HepG2 (cell line): ENCODE data around the gene LARP1. TPM values are rescaled to one million over a fixed set of nuclear protein-coding genes. Genes with fewer than 3 reads are reported as not detected.

Experiments
- CBX5 ChIP-seq: sonication (generic); formaldehyde crosslinking; IDR thresholded peaks from 2 replicates; pipeline ENCODE4 v1.4.0; 2020; ENCODE audit warnings: missing genetic modification reagents, borderline replicate concordance
- EP300 ChIP-seq, 3 experiments: sonication (generic) in 1 of 3; formaldehyde crosslinking in 1 of 3; IDR thresholded peaks; 2 replicates each; pipeline versions ENCODE4 v1.5.1 to v1.6.1; 2011 to 2020; ENCODE audit warnings: low read depth in 2 of 3, low read length in 2 of 3, borderline replicate concordance in 1 of 3, improper control_type of control experiment in 1 of 3, mild to moderate bottlenecking in 1 of 3, missing genetic modification reagents in 1 of 3, moderate library complexity in 1 of 3
- GFI1 ChIP-seq: sonication (generic); formaldehyde crosslinking; IDR thresholded peaks from 2 replicates; pipeline ENCODE4 v1.5.0; 2020; ENCODE audit warnings: missing genetic modification reagents, mild to moderate bottlenecking, borderline replicate concordance
- IRF9 ChIP-seq: sonication (generic); formaldehyde crosslinking; IDR thresholded peaks from 2 replicates; pipeline ENCODE4 v1.8.0; 2022; ENCODE audit warnings: missing genetic modification reagents, mild to moderate bottlenecking, borderline replicate concordance
- KDM5A ChIP-seq: fragments of 200-600 bp; sonication (generic); IDR thresholded peaks from 2 replicates; pipeline ENCODE4 v1.7.0; 2018; ENCODE audit warnings: antibody characterized with exemption, mild to moderate bottlenecking, low read length, borderline replicate concordance
- NCOA1 ChIP-seq: sonication (generic); formaldehyde crosslinking; IDR thresholded peaks from 2 replicates; pipeline ENCODE4 v1.9.0; 2021; ENCODE audit warnings: missing genetic modification reagents
- NFE2L2 ChIP-seq: fragments of 150-350 bp; IDR thresholded peaks from 2 replicates; pipeline ENCODE4 v1.6.1; 2014; ENCODE audit warnings: low read length
- SALL1 ChIP-seq: sonication (generic); formaldehyde crosslinking; IDR thresholded peaks from 2 replicates; pipeline ENCODE4 v1.8.0; 2022; ENCODE audit warnings: mild to moderate bottlenecking, missing genetic modification reagents
- SMARCE1 ChIP-seq: fragments of 450-650 bp; IDR thresholded peaks from 2 replicates; pipeline ENCODE4 v1.6.1; 2017; ENCODE audit warnings: borderline replicate concordance
- SNAI1 ChIP-seq: sonication (generic); formaldehyde crosslinking; IDR thresholded peaks from 2 replicates; pipeline ENCODE4 v1.5.0; 2020; ENCODE audit warnings: mild to moderate bottlenecking, missing genetic modification reagents, borderline replicate concordance
- THYN1 ChIP-seq: sonication (generic); formaldehyde crosslinking; IDR thresholded peaks from 2 replicates; pipeline ENCODE4 v1.8.1; 2023; ENCODE audit warnings: low read depth, mild to moderate bottlenecking, moderate library complexity, missing genetic modification reagents, borderline replicate concordance
- U2AF2 ChIP-seq: fragments of 200-400 bp; formaldehyde crosslinking; IDR thresholded peaks from 2 replicates; pipeline ENCODE4 v1.6.1; 2017; ENCODE audit warnings: low read depth, mild to moderate bottlenecking, low read length
- ZNF20 ChIP-seq: sonication (generic); formaldehyde crosslinking; IDR thresholded peaks from 2 replicates; pipeline ENCODE4 v1.4.0; 2020; ENCODE audit warnings: mild to moderate bottlenecking, moderate library complexity, missing genetic modification reagents
- ZNF253 ChIP-seq: sonication (generic); formaldehyde crosslinking; IDR thresholded peaks from 2 replicates; pipeline ENCODE4 v1.8.0; 2022; ENCODE audit warnings: mild to moderate bottlenecking, missing genetic modification reagents, borderline replicate concordance
- ZNF276 ChIP-seq: sonication (generic); formaldehyde crosslinking; IDR thresholded peaks from 2 replicates; pipeline ENCODE4 v1.4.0; 2020; ENCODE audit warnings: mild to moderate bottlenecking, low read depth, missing genetic modification reagents
- ZNF326 ChIP-seq: sonication (generic); formaldehyde crosslinking; IDR thresholded peaks from 2 replicates; pipeline ENCODE4 v1.4.0; 2020; ENCODE audit warnings: missing genetic modification reagents, borderline replicate concordance
- ZNF446 ChIP-seq: sonication (generic); formaldehyde crosslinking; IDR thresholded peaks from 2 replicates; pipeline ENCODE4 v1.5.0; 2020; ENCODE audit warnings: mild to moderate bottlenecking, missing genetic modification reagents
- ZNF451 ChIP-seq: sonication (generic); formaldehyde crosslinking; IDR thresholded peaks from 2 replicates; pipeline ENCODE4 v1.5.0; 2020; ENCODE audit warnings: mild to moderate bottlenecking, missing genetic modification reagents
- ZNF484 ChIP-seq: sonication (generic); formaldehyde crosslinking; IDR thresholded peaks from 2 replicates; pipeline ENCODE4 v1.5.1; 2020; ENCODE audit warnings: mild to moderate bottlenecking, low read depth, missing genetic modification reagents, borderline replicate concordance
- ZNF782 ChIP-seq: sonication (generic); formaldehyde crosslinking; IDR thresholded peaks from 2 replicates; pipeline ENCODE4 v1.4.0; 2020; ENCODE audit warnings: missing genetic modification reagents, mild to moderate bottlenecking, borderline replicate concordance
- polyA plus RNA-seq, 8 experiments: library from polyadenylated mRNA; depleted of rRNA in 3 of 8; stranded (reverse) in 7 of 8; unstranded in 1 of 8; fragments of >200 nt; fragmentation: Illumina TruSeq in 4 of 8; extraction: Trizol in 4 of 8; gene quantifications; 2 replicates each; pipeline versions ENCODE4 v1.2.1 to v1.2.3, GENCODE V29; 2011 to 2016; ENCODE audit warnings: low read depth in 4 of 8, missing spikeins in 1 of 8, mixed read lengths in 1 of 8; ENCODE audit not compliant: insufficient read depth in 1 of 8
- total RNA-seq, 5 experiments: library from RNA; depleted of rRNA; stranded (reverse); fragments of >200 nt; fragmentation: Illumina TruSeq; extraction: Trizol; gene quantifications; 2 replicates each; pipeline ENCODE4 v1.2.3, GENCODE V29; 2016; ENCODE audit warnings: low read depth in 1 of 5
- TF ChIP-seq, protein P1 (sequence below): sonication (generic); formaldehyde crosslinking; IDR thresholded peaks from 2 replicates; pipeline ENCODE4 v1.5.0; 2020; ENCODE audit warnings: mild to moderate bottlenecking, missing genetic modification reagents
- TF ChIP-seq, protein P2 (sequence below): sonication (generic); formaldehyde crosslinking; conservative IDR thresholded peaks from 2 replicates; pipeline ENCODE4 v1.8.1; 2023; ENCODE audit warnings: missing genetic modification reagents

LARP1 gene
- total and polyA plus RNA-seq, 2 of the 13 experiments (the other 11 are each of a cell fraction or from before 2014, with no cell fraction given) = 45.2 to 61.4 TPM

GRCh38 chr5:154842689-154843530, 87.7 kb downstream of the LARP1 start (continued):
- TF ChIP-seq ZNF253 (CRISPR knock-in tag) (no peak), SNAI1 (no peak), NFE2L2 (no peak), SMARCE1 (no peak), EP300 (IDR thresholded peaks at IDR 0.05; ENCODE audit: low read depth in 2 of 2, low read length in 2 of 2) (peak in 1 of 2 experiments; percentile 91; a peak in 2 of 4 replicates), EP300 (CRISPR knock-in tag; IDR thresholded peaks at IDR 0.05; ENCODE audit: borderline replicate concordance) (peak; percentile 93), ZNF484 (CRISPR knock-in tag) (no peak), CBX5 (CRISPR knock-in tag) (no peak), KDM5A (no peak), ZNF446 (CRISPR knock-in tag) (no peak), ZNF20 (CRISPR knock-in tag) (no peak), ZNF451 (no peak), NCOA1 (CRISPR knock-in tag) (no peak), THYN1 (CRISPR knock-in tag) (no peak), GFI1 (CRISPR knock-in tag) (peak; percentile 84; the same call in 1 of the 2 replicates), ZNF782 (CRISPR knock-in tag) (no peak), ZNF326 (CRISPR knock-in tag) (no peak), IRF9 (no peak), U2AF2 (no peak), SALL1 (CRISPR knock-in tag) (peak; percentile 83; the same call in 1 of the 2 replicates), ZNF276 (CRISPR knock-in tag) (no peak)
- TF ChIP-seq, protein P1, sequence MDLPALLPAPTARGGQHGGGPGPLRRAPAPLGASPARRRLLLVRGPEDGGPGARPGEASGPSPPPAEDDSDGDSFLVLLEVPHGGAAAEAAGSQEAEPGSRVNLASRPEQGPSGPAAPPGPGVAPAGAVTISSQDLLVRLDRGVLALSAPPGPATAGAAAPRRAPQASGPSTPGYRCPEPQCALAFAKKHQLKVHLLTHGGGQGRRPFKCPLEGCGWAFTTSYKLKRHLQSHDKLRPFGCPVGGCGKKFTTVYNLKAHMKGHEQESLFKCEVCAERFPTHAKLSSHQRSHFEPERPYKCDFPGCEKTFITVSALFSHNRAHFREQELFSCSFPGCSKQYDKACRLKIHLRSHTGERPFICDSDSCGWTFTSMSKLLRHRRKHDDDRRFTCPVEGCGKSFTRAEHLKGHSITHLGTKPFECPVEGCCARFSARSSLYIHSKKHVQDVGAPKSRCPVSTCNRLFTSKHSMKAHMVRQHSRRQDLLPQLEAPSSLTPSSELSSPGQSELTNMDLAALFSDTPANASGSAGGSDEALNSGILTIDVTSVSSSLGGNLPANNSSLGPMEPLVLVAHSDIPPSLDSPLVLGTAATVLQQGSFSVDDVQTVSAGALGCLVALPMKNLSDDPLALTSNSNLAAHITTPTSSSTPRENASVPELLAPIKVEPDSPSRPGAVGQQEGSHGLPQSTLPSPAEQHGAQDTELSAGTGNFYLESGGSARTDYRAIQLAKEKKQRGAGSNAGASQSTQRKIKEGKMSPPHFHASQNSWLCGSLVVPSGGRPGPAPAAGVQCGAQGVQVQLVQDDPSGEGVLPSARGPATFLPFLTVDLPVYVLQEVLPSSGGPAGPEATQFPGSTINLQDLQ (CRISPR knock-in tag) = no peak
- TF ChIP-seq, protein P2, sequence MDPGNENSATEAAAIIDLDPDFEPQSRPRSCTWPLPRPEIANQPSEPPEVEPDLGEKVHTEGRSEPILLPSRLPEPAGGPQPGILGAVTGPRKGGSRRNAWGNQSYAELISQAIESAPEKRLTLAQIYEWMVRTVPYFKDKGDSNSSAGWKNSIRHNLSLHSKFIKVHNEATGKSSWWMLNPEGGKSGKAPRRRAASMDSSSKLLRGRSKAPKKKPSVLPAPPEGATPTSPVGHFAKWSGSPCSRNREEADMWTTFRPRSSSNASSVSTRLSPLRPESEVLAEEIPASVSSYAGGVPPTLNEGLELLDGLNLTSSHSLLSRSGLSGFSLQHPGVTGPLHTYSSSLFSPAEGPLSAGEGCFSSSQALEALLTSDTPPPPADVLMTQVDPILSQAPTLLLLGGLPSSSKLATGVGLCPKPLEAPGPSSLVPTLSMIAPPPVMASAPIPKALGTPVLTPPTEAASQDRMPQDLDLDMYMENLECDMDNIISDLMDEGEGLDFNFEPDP (CRISPR knock-in tag) = no peak
